Measurements from ENCODE around the gene FOXP1. TPM values are rescaled to one million over a fixed set of nuclear protein-coding genes. Genes with fewer than 3 reads are reported as not detected.

Gene FOXP1
- total RNA-seq, 1 experiment from 2014 or later, result 58.4 TPM

DNA sequence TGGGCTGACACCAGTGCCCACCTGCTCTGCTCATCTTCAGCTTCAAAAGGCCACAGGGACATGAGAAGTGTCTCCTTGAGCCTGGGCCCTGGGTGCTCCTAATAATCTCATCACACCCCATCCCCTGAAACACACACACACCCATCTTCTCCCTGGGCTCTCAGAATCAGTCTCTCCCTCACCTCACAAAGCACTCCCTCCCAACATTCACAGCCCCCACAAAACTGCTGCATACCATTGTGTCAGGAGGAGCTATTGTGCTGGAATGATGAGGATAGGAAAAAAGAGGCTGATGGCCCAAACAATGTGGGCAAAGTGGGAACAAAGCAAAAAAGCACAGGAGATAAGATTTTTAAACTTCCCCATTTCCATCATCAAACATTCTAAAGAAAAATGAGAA is 16.8 kb downstream of the FOXP1 start:
- no peak for DNase-seq (ENCODE audit: low spot score)
- intact Hi-C loops (cut with micrococcal nuclease; ENCODE audit: unreplicated experiment), result no loop called here
- H3K36me3 ChIP-seq (ENCODE audit: insufficient read depth, low read length, poor library complexity, severe bottlenecking), result no peaks in the 10 kb centered on the region
- H3K4me3 ChIP-seq (ENCODE audit: low read depth, low read length, poor library complexity, severe bottlenecking), result no peak overlapping the region
- no peaks in the 10 kb centered on the region for H3K4me1 ChIP-seq (ENCODE audit: insufficient read depth, low read length, poor library complexity, severe bottlenecking)
- no TSS peak for BruUV-seq (replicated peaks)
- ChIA-PET CTCF (no interaction called here), POLR2A (ENCODE audit: low non-redundant PET) (no interaction called here)
- no peaks in the 10 kb centered on the region for H3K27me3 ChIP-seq (replicated peaks; ENCODE audit: insufficient read depth, low read depth, low read length, poor library complexity)
- TF ChIP-seq, protein P1, sequence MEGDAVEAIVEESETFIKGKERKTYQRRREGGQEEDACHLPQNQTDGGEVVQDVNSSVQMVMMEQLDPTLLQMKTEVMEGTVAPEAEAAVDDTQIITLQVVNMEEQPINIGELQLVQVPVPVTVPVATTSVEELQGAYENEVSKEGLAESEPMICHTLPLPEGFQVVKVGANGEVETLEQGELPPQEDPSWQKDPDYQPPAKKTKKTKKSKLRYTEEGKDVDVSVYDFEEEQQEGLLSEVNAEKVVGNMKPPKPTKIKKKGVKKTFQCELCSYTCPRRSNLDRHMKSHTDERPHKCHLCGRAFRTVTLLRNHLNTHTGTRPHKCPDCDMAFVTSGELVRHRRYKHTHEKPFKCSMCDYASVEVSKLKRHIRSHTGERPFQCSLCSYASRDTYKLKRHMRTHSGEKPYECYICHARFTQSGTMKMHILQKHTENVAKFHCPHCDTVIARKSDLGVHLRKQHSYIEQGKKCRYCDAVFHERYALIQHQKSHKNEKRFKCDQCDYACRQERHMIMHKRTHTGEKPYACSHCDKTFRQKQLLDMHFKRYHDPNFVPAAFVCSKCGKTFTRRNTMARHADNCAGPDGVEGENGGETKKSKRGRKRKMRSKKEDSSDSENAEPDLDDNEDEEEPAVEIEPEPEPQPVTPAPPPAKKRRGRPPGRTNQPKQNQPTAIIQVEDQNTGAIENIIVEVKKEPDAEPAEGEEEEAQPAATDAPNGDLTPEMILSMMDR (conservative IDR thresholded peaks at IDR 0.05; ENCODE audit: low read depth, low read length), result no peak
- no peak for TF ChIP-seq EZH2 (IDR thresholded peaks at IDR 0.05; ENCODE audit: borderline replicate concordance, low read depth, low read length, poor library complexity, severe bottlenecking)
- no peak overlapping the region for H3K27ac ChIP-seq (ENCODE audit: low read depth, low read length, poor library complexity, severe bottlenecking)
- H3K9me3 ChIP-seq (ENCODE audit: low read depth, low read length, poor library complexity, severe bottlenecking), result no peaks in the 10 kb centered on the region

- intact Hi-C loops (cut with micrococcal nuclease; ENCODE audit: unreplicated experiment), result no loop called here
- BruUV-seq (replicated peaks), result no TSS peak
- no peaks in the 10 kb centered on the region for H3K36me3 ChIP-seq (ENCODE audit: insufficient read depth, low read length, poor library complexity, severe bottlenecking)
- ChIA-PET CTCF (no interaction called here), POLR2A (ENCODE audit: low non-redundant PET) (no interaction called here)
- DNase-seq (ENCODE audit: low spot score), result no peak
- no peaks in the 10 kb centered on the region for H3K9me3 ChIP-seq (ENCODE audit: low read depth, low read length, poor library complexity, severe bottlenecking)
- H3K4me3 ChIP-seq (ENCODE audit: low read depth, low read length, poor library complexity, severe bottlenecking), result no peak overlapping the region
- H3K4me1 ChIP-seq (ENCODE audit: insufficient read depth, low read length, poor library complexity, severe bottlenecking), result no peaks in the 10 kb centered on the region
- no peak for TF ChIP-seq EZH2 (IDR thresholded peaks at IDR 0.05; ENCODE audit: borderline replicate concordance, low read depth, low read length, poor library complexity, severe bottlenecking)
- TF ChIP-seq, protein P1 (conservative IDR thresholded peaks at IDR 0.05; ENCODE audit: low read depth, low read length), result no peak
- H3K27me3 ChIP-seq (replicated peaks; ENCODE audit: insufficient read depth, low read depth, low read length, poor library complexity), result no peaks in the 10 kb centered on the region
- H3K27ac ChIP-seq (ENCODE audit: low read depth, low read length, poor library complexity, severe bottlenecking), result no peak overlapping the region
Observed at GRCh38 chr3:71565976-71566375, 17.6 kb downstream of the FOXP1 start.

DNA sequence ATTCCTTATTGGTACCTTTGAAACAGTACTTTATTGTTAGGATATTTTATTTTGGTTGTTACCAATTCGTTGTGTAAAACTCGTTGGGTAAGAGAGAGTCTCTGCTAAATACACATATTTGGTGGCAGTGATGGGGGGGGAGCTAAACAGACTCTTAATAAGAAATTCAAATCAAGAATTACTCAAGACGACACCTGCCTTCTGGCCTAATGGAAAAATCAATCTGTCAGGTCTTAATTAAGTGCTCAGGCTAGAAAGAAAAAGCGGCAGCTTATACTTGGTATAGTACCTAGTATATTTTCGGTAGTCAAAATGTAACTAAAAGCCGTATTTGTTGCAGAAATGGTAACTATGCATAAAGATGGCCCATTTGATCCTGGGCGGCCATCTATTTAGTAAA is 18.2 kb downstream of the FOXP1 start:
- DNase-seq (ENCODE audit: low spot score), result no peak
- Histone ChIP-seq H3K27me3 (replicated peaks; ENCODE audit: insufficient read depth, low read depth, low read length, poor library complexity) (no peaks in the 10 kb centered on the region), H3K36me3 (ENCODE audit: insufficient read depth, low read length, poor library complexity, severe bottlenecking) (no peaks in the 10 kb centered on the region), H3K4me3 (ENCODE audit: low read depth, low read length, poor library complexity, severe bottlenecking) (no peak overlapping the region), H3K9me3 (ENCODE audit: low read depth, low read length, poor library complexity, severe bottlenecking) (no peaks in the 10 kb centered on the region), H3K4me1 (ENCODE audit: insufficient read depth, low read length, poor library complexity, severe bottlenecking) (no peaks in the 10 kb centered on the region), H3K27ac (ENCODE audit: low read depth, low read length, poor library complexity, severe bottlenecking) (no peak overlapping the region)
- ChIA-PET CTCF (interaction anchor here (0.5 kb wide), 1 partner anchor 38 kb away, joined by 4 read pairs; no protein-coding TSS in a partner anchor), POLR2A (ENCODE audit: low non-redundant PET) (no interaction called here)
- intact Hi-C loops (cut with micrococcal nuclease; ENCODE audit: unreplicated experiment), result no loop called here
- TF ChIP-seq EZH2 (IDR thresholded peaks at IDR 0.05; ENCODE audit: borderline replicate concordance, low read depth, low read length, poor library complexity, severe bottlenecking), result no peak
- TF ChIP-seq, protein P1 (conservative IDR thresholded peaks at IDR 0.05; ENCODE audit: low read depth, low read length), result no peak
- no TSS peak for BruUV-seq (replicated peaks)
